DMS114 treated with DMSO at 0.1 percent for 48 hours (cell line): ENCODE results near the gene NEK6.

Experiments
- DNase-seq: peaks from one replicate; lab custom pipeline; 2025; ENCODE audit not compliant: unreplicated experiment; lab: John Stamatoyannopoulos, UW

Gene NEK6

GRCh38 chr9:124274738-124275137, 17.0 kb downstream of the NEK6 start:
- no peak for DNase-seq

- DNase-seq: no peak
These were observed 19.7 kb downstream of the NEK6 start for GRCh38 chr9:124277420-124277819.

- DNase-seq: no peak
These were observed 20.3 kb downstream of the NEK6 start for GRCh38 chr9:124278054-124278540.

- DNase-seq: no peak
These were observed 21.9 kb downstream of the NEK6 start for GRCh38 chr9:124279531-124280175.

GRCh38 chr9:124280176-124280691, 22.5 kb downstream of the NEK6 start:
- DNase-seq: no peak

DNA sequence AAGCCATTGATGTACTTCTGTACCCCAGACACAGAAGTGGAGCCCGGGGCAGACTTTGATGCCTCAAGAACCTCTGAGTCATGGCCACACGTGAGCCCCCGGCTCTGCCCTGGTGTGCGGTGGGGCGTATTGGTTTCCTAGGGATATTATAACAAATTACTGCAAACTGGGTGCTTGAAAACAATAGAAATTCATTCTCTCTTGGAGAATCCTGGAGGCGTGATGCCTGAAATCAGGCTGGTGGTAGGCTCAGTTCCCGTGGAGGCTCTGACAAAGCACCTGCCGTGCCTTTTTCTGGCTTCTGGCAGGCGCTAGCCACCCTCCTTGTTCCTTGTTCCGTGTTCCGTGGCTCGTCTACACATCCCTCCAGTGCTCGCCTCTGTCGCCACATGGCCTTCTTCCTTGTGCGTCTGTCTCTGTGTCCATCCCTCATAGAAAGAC, 24.2 kb downstream of the NEK6 start:
- no peak for DNase-seq

DNA sequence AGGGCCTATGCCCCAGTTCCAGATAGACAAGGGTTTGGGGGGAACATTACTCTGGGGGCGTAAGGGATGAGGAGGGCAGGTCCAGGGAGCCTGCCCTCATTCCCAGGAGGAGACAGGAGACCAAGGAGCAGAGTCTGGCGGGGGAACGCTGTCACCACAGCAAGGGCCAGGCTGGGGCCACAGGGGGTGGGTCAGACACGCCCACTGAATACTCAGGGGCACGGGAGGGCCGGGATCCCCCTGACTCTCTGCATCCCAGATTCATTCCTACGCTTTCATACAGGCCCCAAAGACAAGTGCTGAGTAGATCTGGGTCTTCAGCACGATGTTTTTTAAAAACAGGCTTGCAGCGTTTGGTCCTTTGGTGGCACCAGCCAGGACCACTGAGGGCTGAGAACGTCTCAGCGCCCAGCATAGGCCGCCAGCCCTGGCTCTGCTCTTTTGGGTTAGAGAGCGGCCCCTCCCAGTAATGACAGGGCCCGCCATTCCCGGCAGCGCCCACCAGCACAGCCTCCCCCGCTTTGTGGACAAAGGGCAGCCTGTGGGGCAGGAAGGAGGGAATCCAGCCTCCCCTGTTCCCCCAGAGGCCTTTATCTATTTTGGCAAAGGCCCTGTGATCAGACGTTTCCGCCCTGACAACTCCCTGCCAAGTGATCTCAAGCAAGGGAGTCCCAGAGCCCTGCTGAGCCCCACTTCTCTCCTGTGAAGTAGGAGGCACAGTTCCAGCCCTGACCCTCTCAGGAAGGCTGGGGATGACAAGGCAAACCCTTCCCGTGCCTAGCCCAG, 24.9 kb downstream of the NEK6 start:
- DNase-seq: no peak

DNA sequence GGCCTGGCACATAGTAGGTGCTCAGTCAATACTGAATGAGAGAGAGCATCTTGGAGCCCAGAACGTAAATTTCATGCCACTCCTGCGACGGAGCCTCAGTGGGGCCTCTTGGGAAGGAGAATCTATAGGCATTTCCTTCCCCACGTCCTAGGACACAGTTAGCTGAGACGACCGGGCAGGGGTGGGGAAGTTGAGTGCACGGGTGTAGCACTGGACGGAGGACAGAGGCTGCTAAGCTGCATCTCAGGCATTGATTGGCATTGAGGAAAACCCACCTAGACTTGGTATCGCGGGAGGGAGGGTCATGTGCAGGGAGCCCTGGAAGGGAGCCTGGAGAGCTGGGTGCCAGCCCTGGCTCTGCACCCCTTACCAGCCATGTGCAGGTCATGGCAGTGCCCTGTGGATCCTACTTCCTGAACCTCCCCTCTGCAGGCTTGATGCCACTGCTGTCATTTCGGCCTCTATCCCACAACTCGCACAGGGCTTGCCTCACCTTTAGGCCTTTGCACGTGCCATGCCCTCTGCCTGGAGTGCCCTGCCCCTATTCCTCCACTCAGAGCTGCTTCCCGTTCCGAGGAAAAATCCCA, 25.6 kb downstream of the NEK6 start:
- DNase-seq: no peak

- no peak for DNase-seq
These were observed 26.6 kb downstream of the NEK6 start for GRCh38 chr9:124284237-124284831.

GRCh38 chr9:124284940-124285441, 27.2 kb downstream of the NEK6 start:
- no peak for DNase-seq

DNA sequence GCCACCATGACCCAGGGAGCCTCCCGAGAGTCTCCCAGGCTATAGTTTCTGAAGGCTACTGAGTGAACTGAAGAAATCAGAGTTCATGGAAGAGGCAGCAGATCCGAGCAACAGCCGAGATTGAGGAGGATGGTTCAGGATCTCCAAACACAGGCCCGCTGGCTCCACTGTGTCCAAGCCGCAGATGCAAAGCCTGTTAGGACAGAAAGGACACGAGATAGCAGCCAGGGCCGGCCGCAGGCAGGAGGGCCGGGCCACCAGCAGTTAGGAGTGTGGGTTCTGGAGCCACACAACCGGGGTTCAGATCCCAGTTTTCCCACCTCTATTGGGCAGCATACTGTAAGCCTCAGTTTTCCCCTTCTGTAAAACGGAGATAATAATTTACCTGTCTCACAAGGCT, 27.7 kb downstream of the NEK6 start:
- no peak for DNase-seq

- no peak for DNase-seq
These were observed 28.1 kb downstream of the NEK6 start for GRCh38 chr9:124285903-124286291.

- DNase-seq: no peak
These were observed 28.7 kb downstream of the NEK6 start for GRCh38 chr9:124286292-124286931.

GRCh38 chr9:124290053-124290591, 32.4 kb downstream of the NEK6 start:
- DNase-seq: no peak

GRCh38 chr9:124290743-124291554, 33.2 kb downstream of the NEK6 start:
- DNase-seq: no peak

GRCh38 chr9:124291801-124292396, 34.1 kb downstream of the NEK6 start:
- DNase-seq: no peak

DNA sequence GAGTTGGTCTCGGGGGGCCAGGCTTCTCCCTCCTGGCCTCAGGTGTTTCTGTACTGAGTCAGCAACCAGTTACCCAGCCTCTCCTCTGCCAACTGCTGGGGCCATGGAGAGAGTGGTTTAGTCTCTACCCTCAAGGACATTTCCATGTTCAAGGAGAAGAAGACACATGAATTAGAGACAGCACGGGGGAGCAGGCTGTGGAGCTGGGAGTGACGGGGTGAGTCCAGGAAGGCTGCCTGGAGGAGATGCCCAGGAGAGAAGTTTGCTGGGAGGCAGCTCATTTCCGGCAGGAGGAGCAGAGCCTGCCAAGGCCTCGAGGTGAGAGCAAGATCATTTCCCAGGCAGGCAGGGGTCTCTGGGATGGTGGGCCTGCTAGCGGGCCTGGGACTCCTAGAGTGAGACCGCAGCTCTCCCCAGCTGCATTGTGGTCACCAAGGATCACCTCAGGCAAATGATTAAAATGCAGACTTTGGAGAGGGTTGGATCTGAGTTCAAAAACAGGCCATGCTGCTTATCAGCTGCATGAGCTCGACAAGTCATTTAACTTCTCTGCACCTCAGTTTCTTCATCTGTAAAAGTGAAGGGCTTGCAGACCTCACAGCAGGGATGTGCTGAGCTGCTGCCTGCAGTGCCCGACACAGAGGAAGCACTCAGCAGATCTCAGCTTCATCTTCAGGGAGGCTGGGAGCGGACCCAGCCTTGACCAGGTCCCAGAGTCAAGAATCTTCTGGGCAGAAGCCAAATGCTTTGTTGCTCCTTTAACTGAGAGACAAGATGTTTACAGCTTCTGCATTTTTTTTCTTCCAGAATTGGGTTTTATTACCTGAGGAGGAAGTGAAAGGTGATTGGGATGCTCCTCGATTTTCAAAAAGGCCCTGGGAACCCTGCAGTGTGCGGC, 35.2 kb downstream of the NEK6 start:
- DNase-seq: no peak
